ENCODE data around the gene ELANE. TPM values are rescaled to one million over a fixed set of nuclear protein-coding genes. Genes with fewer than 3 reads are reported as not detected.

Gene ELANE
- polyA plus RNA-seq (2013) = not detected in 2 replicates

- no peak within 1 kb of the TSS for H3K4me2 ChIP-seq (ENCODE audit: low read length)
- no peaks in the 10 kb centered on the region for H3K36me3 ChIP-seq (ENCODE audit: control insufficient read depth in 1 of 2, insufficient read depth in 2 of 2, low read length in 2 of 2)
- H4K91ac ChIP-seq (ENCODE audit: low read depth, low read length) = no peak within 1 kb of the TSS
- peaks cover 0 to 5% of the 10 kb centered on the region in 2 experiments for H3K4me1 ChIP-seq (ENCODE audit: control insufficient read depth in 1 of 2, insufficient read depth in 2 of 2, low read length in 2 of 2)
- H2BK120ac ChIP-seq (ENCODE audit: insufficient read depth, low read length, poor library complexity) = no peak within 1 kb of the TSS
- no peak within 1 kb of the TSS for H3K23ac ChIP-seq (ENCODE audit: low read length)
- H3K79me1 ChIP-seq (ENCODE audit: low read length) = no peaks in the 10 kb centered on the region
- no peak for DNase-seq
- no peak within 1 kb of the TSS for H3K14ac ChIP-seq (ENCODE audit: low read length)
- no peak within 1 kb of the TSS for H2AFZ ChIP-seq (ENCODE audit: insufficient read depth, low read length, poor library complexity)
- no peak within 1 kb of the TSS for H3K18ac ChIP-seq (ENCODE audit: low read length)
- H2BK12ac ChIP-seq (ENCODE audit: low read length) = no peak within 1 kb of the TSS
- no peak within 1 kb of the TSS for H3K27ac ChIP-seq (ENCODE audit: low read depth, low read length)
- H4K8ac ChIP-seq (ENCODE audit: low read depth, low read length) = no peak within 1 kb of the TSS
- H3K4ac ChIP-seq (ENCODE audit: low read depth, low read length) = no peak within 1 kb of the TSS
- no peak within 1 kb of the TSS for H2AK5ac ChIP-seq (ENCODE audit: low read length)
- no peaks in the 10 kb centered on the region for H3K79me2 ChIP-seq (ENCODE audit: control insufficient read depth, insufficient read depth, low read length, poor library complexity)
- no CpG with 5 or more reads among the region's 55 CpGs for WGBS (ENCODE audit: extremely low coverage, insufficient coverage, insufficient read length)
- H4K12ac ChIP-seq (ENCODE audit: low read depth, low read length) = no peak within 1 kb of the TSS
- no peak within 1 kb of the TSS for H3K4me3 ChIP-seq (ENCODE audit: low read depth, low read length)
- no peak within 1 kb of the TSS for H2BK5ac ChIP-seq (ENCODE audit: low read depth, low read length, poor library complexity)
- no peaks in the 10 kb centered on the region for H3K27me3 ChIP-seq (ENCODE audit: insufficient read depth, low read length)
- no peak within 1 kb of the TSS for H3K9ac ChIP-seq (ENCODE audit: low read length)
- H3K9me3 ChIP-seq (ENCODE audit: insufficient read depth, low read depth, low read length) = no peaks in the 10 kb centered on the region
These were observed at the start of gene ELANE for GRCh38 chr19:852136-853013. ELANE (plus strand) TSS chr19:852303; CDS start chr19:852329, 26 bp downstream.

- Histone ChIP-seq H3K14ac (ENCODE audit: low read length) (no peak overlapping the region), H3K27ac (ENCODE audit: low read depth, low read length) (no peak overlapping the region), H3K27me3 (ENCODE audit: insufficient read depth, low read length) (no peaks in the 10 kb centered on the region), H3K9ac (ENCODE audit: low read length) (no peak overlapping the region), H3K36me3 (ENCODE audit: control insufficient read depth in 1 of 2, insufficient read depth in 2 of 2, low read length in 2 of 2) (peaks cover 86 to 88% of the 10 kb centered on the region in 2 experiments), H2BK120ac (ENCODE audit: insufficient read depth, low read length, poor library complexity) (no peak overlapping the region), H3K4me3 (ENCODE audit: low read depth, low read length) (no peak overlapping the region), H3K9me3 (ENCODE audit: insufficient read depth, low read depth, low read length) (no peaks in the 10 kb centered on the region), H3K79me2 (ENCODE audit: control insufficient read depth, insufficient read depth, low read length, poor library complexity) (peaks cover 69% of the 10 kb centered on the region), H2BK12ac (ENCODE audit: low read length) (no peak overlapping the region), H3K4me2 (ENCODE audit: low read length) (no peak overlapping the region), H4K8ac (ENCODE audit: low read depth, low read length) (no peak overlapping the region), H3K4ac (ENCODE audit: low read depth, low read length) (peak overlapping the region; percentile 97), H2AFZ (ENCODE audit: insufficient read depth, low read length, poor library complexity) (no peak overlapping the region), H4K12ac (ENCODE audit: low read depth, low read length) (no peak overlapping the region), H3K23ac (ENCODE audit: low read length) (no peak overlapping the region), H2BK5ac (ENCODE audit: low read depth, low read length, poor library complexity) (no peak overlapping the region), H2AK5ac (ENCODE audit: low read length) (no peak overlapping the region), H3K4me1 (ENCODE audit: control insufficient read depth in 1 of 2, insufficient read depth in 2 of 2, low read length in 2 of 2) (peaks cover 25 to 28% of the 10 kb centered on the region in 2 experiments), H4K91ac (ENCODE audit: low read depth, low read length) (no peak overlapping the region), H3K79me1 (ENCODE audit: low read length) (peaks cover 17% of the 10 kb centered on the region), H3K18ac (ENCODE audit: low read length) (no peak overlapping the region)
- WGBS (ENCODE audit: extremely low coverage, insufficient coverage, insufficient read length) = no CpG with 5 or more reads among the region's 28 CpGs
- peak in 1 of 2 donors; percentile 22 for DNase-seq
These were observed 49.5 kb upstream of the ELANE start for GRCh38 chr19:802498-803098.

GRCh38 chr19:803099-803561 lies 49.0 kb upstream of the ELANE start:
- peaks cover 91% of the 10 kb centered on the region in 2 experiments for H3K36me3 ChIP-seq (ENCODE audit: control insufficient read depth in 1 of 2, insufficient read depth in 2 of 2, low read length in 2 of 2)
- peak overlapping the region; percentile 97 for H3K4ac ChIP-seq (ENCODE audit: low read depth, low read length)
- H2BK120ac ChIP-seq (ENCODE audit: insufficient read depth, low read length, poor library complexity) = no peak overlapping the region
- DNase-seq = no peak
- no CpG with 5 or more reads among the region's 17 CpGs for WGBS (ENCODE audit: extremely low coverage, insufficient coverage, insufficient read length)
- H3K4me1 ChIP-seq (ENCODE audit: control insufficient read depth in 1 of 2, insufficient read depth in 2 of 2, low read length in 2 of 2) = peaks cover 25 to 28% of the 10 kb centered on the region in 2 experiments
- H2BK12ac ChIP-seq (ENCODE audit: low read length) = no peak overlapping the region
- no peak overlapping the region for H3K4me3 ChIP-seq (ENCODE audit: low read depth, low read length)
- no peak overlapping the region for H3K23ac ChIP-seq (ENCODE audit: low read length)
- peaks cover 64% of the 10 kb centered on the region for H3K79me2 ChIP-seq (ENCODE audit: control insufficient read depth, insufficient read depth, low read length, poor library complexity)
- no peak overlapping the region for H4K91ac ChIP-seq (ENCODE audit: low read depth, low read length)
- H3K18ac ChIP-seq (ENCODE audit: low read length) = no peak overlapping the region
- H3K27me3 ChIP-seq (ENCODE audit: insufficient read depth, low read length) = no peaks in the 10 kb centered on the region
- H3K79me1 ChIP-seq (ENCODE audit: low read length) = peaks cover 14% of the 10 kb centered on the region
- H4K8ac ChIP-seq (ENCODE audit: low read depth, low read length) = no peak overlapping the region
- H2BK5ac ChIP-seq (ENCODE audit: low read depth, low read length, poor library complexity) = no peak overlapping the region
- H3K9me3 ChIP-seq (ENCODE audit: insufficient read depth, low read depth, low read length) = peaks cover 3% of the 10 kb centered on the region
- no peak overlapping the region for H3K27ac ChIP-seq (ENCODE audit: low read depth, low read length)
- no peak overlapping the region for H3K14ac ChIP-seq (ENCODE audit: low read length)
- H3K9ac ChIP-seq (ENCODE audit: low read length) = no peak overlapping the region
- no peak overlapping the region for H4K12ac ChIP-seq (ENCODE audit: low read depth, low read length)
- no peak overlapping the region for H2AFZ ChIP-seq (ENCODE audit: insufficient read depth, low read length, poor library complexity)
- no peak overlapping the region for H2AK5ac ChIP-seq (ENCODE audit: low read length)
- H3K4me2 ChIP-seq (ENCODE audit: low read length) = no peak overlapping the region

GRCh38 chr19:803686-804418 lies 48.3 kb upstream of the ELANE start:
- H4K91ac ChIP-seq (ENCODE audit: low read depth, low read length) = no peak overlapping the region
- WGBS (ENCODE audit: extremely low coverage, insufficient coverage, insufficient read length) = no CpG with 5 or more reads among the region's 31 CpGs
- H2BK12ac ChIP-seq (ENCODE audit: low read length) = no peak overlapping the region
- H3K4me3 ChIP-seq (ENCODE audit: low read depth, low read length) = no peak overlapping the region
- H4K8ac ChIP-seq (ENCODE audit: low read depth, low read length) = no peak overlapping the region
- H3K27ac ChIP-seq (ENCODE audit: low read depth, low read length) = no peak overlapping the region
- no peak overlapping the region for H3K23ac ChIP-seq (ENCODE audit: low read length)
- no peak overlapping the region for H3K18ac ChIP-seq (ENCODE audit: low read length)
- peaks cover 7% of the 10 kb centered on the region for H3K79me1 ChIP-seq (ENCODE audit: low read length)
- H3K27me3 ChIP-seq (ENCODE audit: insufficient read depth, low read length) = no peaks in the 10 kb centered on the region
- DNase-seq = no peak
- H4K12ac ChIP-seq (ENCODE audit: low read depth, low read length) = no peak overlapping the region
- peaks cover 56% of the 10 kb centered on the region for H3K79me2 ChIP-seq (ENCODE audit: control insufficient read depth, insufficient read depth, low read length, poor library complexity)
- no peak overlapping the region for H2AFZ ChIP-seq (ENCODE audit: insufficient read depth, low read length, poor library complexity)
- no peak overlapping the region for H3K9ac ChIP-seq (ENCODE audit: low read length)
- H3K4me1 ChIP-seq (ENCODE audit: control insufficient read depth in 1 of 2, insufficient read depth in 2 of 2, low read length in 2 of 2) = peaks cover 25 to 28% of the 10 kb centered on the region in 2 experiments
- H3K4me2 ChIP-seq (ENCODE audit: low read length) = no peak overlapping the region
- no peak overlapping the region for H3K14ac ChIP-seq (ENCODE audit: low read length)
- H3K4ac ChIP-seq (ENCODE audit: low read depth, low read length) = peak overlapping the region; percentile 97
- H2AK5ac ChIP-seq (ENCODE audit: low read length) = no peak overlapping the region
- no peak overlapping the region for H2BK120ac ChIP-seq (ENCODE audit: insufficient read depth, low read length, poor library complexity)
- H3K9me3 ChIP-seq (ENCODE audit: insufficient read depth, low read depth, low read length) = peaks cover 3% of the 10 kb centered on the region
- no peak overlapping the region for H2BK5ac ChIP-seq (ENCODE audit: low read depth, low read length, poor library complexity)
- peaks cover 93 to 94% of the 10 kb centered on the region in 2 experiments for H3K36me3 ChIP-seq (ENCODE audit: control insufficient read depth in 1 of 2, insufficient read depth in 2 of 2, low read length in 2 of 2)
